Activated T-helper 2 cell treated with anti-CD3 and anti-CD28 coated beads, Interferon-gamma antibody, Interleukin-2, Interleukin-4, amounts not matched to agents 10 μg/mL and 5 μg/mL and 100 μg/mL, durations not matched to agents 14 hours and 24 hours and 36 hours (primary cell): ENCODE results near the gene HEPN1. TPM values are rescaled to one million over a fixed set of nuclear protein-coding genes. Genes with fewer than 3 reads are reported as not detected.

Source experiments
- DNase-seq: peaks from one replicate; pipeline ENCODE4 v3.0.0; 2021; ENCODE audit warnings: low spot score
- H3K27ac Mint-ChIP-seq: one replicate; pipeline ENCODE4 v1.8.0; 2021; ENCODE audit warnings: mixed read lengths
- H3K27me3 Mint-ChIP-seq: one replicate; pipeline ENCODE4 v1.8.0; 2021; ENCODE audit warnings: low read depth, mixed read lengths
- H3K36me3 Mint-ChIP-seq: one replicate; pipeline ENCODE4 v1.8.0; 2021; ENCODE audit warnings: low read depth, mixed read lengths
- H3K4me1 Mint-ChIP-seq: one replicate; pipeline ENCODE4 v1.8.0; 2021; ENCODE audit warnings: low read depth, mixed read lengths
- H3K4me3 Mint-ChIP-seq: one replicate; pipeline ENCODE4 v1.8.0; 2021; ENCODE audit warnings: low read depth, mild to moderate bottlenecking, moderate library complexity, mixed read lengths
- H3K9me3 Mint-ChIP-seq: one replicate; pipeline ENCODE4 v1.8.0; 2021; ENCODE audit warnings: mixed read lengths
- intact Hi-C: fragments of 100-400 bp; cut with micrococcal nuclease; formaldehyde crosslinking; loops from one replicate; pipeline ENCODE4 v1.15.1; 2023
- total RNA-seq: library from RNA; stranded (reverse); gene quantifications from 2 replicates; pipeline ENCODE4 v1.2.3, GENCODE V29; 2022

HEPN1 gene
- total RNA-seq, 1 donor from 2014 or later, result not detected

DNA sequence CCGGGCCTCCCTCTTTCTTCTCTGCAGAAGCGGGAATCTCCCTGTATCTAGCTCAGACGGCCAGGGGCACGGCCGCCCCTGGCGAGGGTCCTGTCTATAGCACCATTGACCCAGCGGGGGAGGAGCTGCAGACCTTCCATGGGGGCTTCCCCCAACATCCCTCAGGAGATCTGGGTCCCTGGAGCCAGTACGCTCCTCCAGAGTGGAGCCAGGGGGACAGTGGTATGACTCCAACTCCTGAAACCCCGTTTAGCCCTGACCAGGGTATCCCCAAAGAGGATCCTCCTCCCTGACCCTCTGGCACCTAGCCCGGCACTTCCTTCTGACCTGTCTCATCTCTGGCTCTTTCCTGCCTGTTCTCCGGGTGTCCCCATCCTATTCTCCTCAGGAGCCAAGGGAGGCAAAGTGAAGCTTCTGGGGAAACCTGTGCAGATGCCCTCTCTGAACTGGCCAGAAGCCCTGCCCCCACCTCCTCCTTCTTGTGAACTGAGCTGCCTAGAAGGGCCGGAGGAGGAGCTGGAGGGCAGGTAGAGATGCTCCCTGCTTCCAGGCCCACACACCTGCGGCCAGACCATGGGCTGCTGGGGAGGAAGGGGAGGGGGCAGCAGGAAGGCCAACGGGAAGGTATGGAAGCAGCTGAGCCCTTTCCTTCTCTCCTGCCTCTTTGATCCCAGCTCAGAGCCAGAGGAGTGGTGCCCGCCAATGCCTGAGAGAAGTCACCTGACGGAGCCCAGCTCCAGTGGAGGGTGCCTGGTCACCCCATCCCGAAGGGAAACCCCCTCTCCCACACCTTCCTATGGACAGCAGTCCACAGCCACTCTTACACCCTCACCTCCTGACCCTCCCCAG, 40.9 kb upstream of the HEPN1 start:
- no peak overlapping the region for H3K27ac Mint-ChIP-seq

DNA sequence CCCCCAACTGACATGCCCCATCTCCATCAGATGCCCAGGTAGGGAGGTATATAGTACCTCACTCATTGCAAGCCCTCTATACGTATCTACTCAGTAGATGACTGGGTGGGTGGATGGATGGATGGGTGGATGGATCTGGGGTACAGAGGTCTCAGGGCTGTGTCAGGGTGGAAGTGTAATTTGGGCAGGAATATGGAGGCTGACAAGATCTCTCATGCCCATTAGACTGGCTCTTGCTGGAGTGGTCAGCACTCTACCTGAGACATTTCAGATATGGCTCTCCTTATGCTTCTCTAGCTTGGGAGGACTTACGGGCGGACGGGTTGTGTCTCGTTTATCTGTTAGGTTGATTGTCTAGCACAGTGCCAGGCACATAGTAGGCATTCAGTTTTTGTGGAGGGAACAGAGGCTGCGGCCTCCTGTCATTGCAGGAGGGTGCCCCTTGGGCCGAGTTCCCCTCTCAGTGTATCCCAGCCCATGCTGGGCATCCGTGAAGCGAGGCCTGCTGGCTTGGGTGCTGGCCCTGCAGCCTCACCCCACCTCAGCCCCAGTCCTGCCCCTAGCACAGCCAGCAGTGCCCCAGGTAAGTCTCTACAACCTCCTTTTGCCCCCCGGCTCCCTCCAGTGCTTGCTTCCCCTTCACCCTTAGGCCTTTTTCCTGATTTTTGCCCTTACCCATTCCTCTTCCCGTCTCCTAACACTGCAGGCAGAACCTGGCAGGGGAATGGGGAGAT, 40.1 kb upstream of the HEPN1 start:
- Mint-ChIP-seq H3K4me1 (peaks cover 12% of the 10 kb centered on the region), H3K27me3 (peaks cover 20% of the 10 kb centered on the region), H3K4me3 (no peak overlapping the region), H3K36me3 (no peaks in the 10 kb centered on the region), H3K9me3 (no peaks in the 10 kb centered on the region), H3K27ac (no peak overlapping the region)
- DNase-seq, result no peak
- intact Hi-C loops, result loop anchor here (5.0 kb wide), 2 partner anchors 132 to 263 kb away; no protein-coding TSS in a partner anchor

More for the DNA sequence above, 40.9 kb upstream of the HEPN1 start:
- no peak for DNase-seq
- Mint-ChIP-seq H3K4me1 (peaks cover 12% of the 10 kb centered on the region), H3K4me3 (peak overlapping the region; percentile 82), H3K27me3 (peaks cover 28% of the 10 kb centered on the region), H3K9me3 (no peaks in the 10 kb centered on the region), H3K36me3 (no peaks in the 10 kb centered on the region)
- intact Hi-C loops, result loop anchor here (5.0 kb wide), 2 partner anchors 131 to 264 kb away; no protein-coding TSS in a partner anchor

DNA sequence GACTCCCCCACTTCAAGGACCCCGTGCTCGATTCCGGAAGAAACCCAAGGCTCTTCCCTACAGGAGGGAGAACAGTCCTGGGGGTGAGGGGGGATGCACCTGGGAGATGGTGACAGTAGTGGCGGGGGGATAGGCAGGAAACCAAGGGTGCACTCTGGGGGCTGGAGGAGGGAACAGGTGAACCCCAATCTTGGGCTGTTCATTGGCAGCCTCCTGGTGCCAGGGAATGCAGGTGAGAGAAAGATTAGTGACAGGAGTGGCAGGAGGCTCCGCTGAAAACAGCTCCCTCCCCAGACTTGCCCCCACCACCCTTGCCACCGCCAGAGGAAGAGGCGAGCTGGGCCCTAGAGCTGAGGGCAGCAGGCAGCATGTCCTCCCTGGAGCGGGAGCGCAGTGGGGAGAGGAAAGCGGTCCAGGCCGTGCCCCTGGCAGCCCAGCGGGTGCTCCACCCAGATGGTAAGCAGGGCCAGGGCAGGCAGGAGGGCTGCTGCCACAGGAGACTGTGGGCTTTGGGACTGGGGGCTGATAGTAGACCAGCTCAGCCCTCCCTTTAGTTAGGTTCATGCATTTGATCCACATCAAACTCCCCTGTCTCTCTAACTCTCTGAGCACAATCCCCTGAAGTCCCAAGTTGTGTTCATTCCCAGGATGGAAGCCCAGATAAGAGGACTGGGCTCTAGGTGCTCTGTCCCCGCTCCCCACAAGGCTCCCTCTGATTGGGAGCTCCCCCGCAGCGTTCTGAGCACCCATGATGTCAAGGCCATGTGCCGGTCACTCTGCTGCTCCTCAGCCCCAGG, 39.4 kb upstream of the HEPN1 start:
- DNase-seq, result no peak
- H3K36me3 Mint-ChIP-seq, result no peaks in the 10 kb centered on the region
- peaks cover 12% of the 10 kb centered on the region for H3K4me1 Mint-ChIP-seq
- no peaks in the 10 kb centered on the region for H3K9me3 Mint-ChIP-seq
- no peak overlapping the region for H3K27ac Mint-ChIP-seq
- H3K27me3 Mint-ChIP-seq, result peaks cover 13% of the 10 kb centered on the region
- intact Hi-C loops, result loop anchor here (5.0 kb wide), 2 partner anchors 132 to 263 kb away; no protein-coding TSS in a partner anchor
- no peak overlapping the region for H3K4me3 Mint-ChIP-seq

DNA sequence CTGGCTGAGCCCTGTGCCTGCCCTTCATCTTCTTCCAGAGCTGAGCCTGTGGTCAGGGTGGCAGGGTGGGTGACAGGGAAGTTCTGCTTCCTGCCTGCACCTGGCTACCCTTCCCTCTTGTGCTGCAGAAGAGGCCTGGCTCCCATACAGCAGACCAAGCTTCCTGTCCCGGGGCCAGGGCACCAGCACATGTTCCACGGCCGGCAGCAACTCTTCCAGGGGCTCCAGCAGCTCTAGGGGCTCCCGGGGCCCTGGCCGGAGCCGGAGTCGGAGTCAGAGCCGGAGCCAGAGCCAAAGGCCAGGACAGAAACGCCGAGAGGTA, 38.8 kb upstream of the HEPN1 start:
- Mint-ChIP-seq H3K4me1 (peaks cover 12% of the 10 kb centered on the region), H3K9me3 (no peaks in the 10 kb centered on the region), H3K4me3 (no peak overlapping the region), H3K27me3 (peaks cover 8% of the 10 kb centered on the region), H3K27ac (no peak overlapping the region), H3K36me3 (no peaks in the 10 kb centered on the region)
- intact Hi-C loops, result no loop called here
- DNase-seq, result no peak

DNA sequence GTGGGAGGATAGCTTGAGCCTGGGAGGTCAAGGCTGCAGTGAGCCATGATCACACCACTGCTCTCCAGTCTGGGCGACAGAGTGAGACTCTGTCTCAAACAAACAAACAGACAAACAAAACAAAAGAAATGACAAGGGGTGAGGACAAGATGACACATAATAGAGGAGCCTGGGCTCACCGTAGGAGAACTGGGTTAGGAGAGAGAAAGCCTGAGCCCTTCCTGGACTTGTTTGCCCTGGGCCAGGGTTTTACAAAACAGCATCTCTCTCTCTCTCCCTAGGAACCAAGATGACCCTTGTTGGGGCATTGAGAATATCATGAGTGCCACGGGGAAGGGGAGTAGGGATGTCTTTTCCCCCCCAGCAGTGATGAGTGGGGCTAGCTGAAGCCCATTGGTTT, 38.1 kb upstream of the HEPN1 start:
- no peak for DNase-seq
- no peak overlapping the region for H3K4me3 Mint-ChIP-seq
- H3K27me3 Mint-ChIP-seq, result peaks cover 4% of the 10 kb centered on the region
- H3K4me1 Mint-ChIP-seq, result peaks cover 12% of the 10 kb centered on the region
- no peaks in the 10 kb centered on the region for H3K36me3 Mint-ChIP-seq
- no peak overlapping the region for H3K27ac Mint-ChIP-seq
- no peaks in the 10 kb centered on the region for H3K9me3 Mint-ChIP-seq
- intact Hi-C loops, result no loop called here

DNA sequence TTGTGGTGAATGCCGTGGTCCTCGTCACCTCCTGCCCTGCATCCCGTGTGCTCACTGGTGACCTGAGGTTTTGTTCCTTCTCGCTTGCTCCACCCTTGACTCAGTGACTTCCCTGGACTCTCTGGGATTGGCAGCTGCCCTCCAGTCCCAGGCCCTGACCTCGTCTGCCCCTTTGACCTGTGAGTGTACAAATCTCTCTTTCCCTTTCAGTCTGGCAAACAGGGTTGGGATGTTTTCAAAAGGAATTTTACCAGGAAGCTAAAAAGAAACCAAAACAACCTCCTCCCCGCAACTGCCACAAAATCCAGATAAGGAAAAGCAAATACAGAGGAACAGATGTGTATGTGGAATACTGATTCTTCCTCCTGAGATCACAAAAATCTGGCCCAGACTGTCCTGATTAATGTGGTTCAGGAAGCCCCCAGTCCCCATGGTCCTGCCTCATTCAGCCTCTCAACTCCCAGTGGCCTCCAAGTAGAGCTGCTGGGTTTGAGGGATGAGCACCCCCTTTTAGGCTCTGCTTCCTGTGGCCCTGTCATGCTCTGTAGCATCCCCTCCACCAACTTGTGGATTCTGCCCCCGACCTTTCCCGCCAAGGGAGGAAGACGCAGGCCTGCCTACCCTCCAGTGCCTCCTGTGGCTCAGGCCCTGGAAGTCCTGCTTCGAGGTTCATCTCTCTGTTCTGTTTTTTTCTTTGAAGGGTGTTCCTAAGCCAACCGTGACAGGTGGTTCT, 36.5 kb upstream of the HEPN1 start:
- intact Hi-C loops, result no loop called here
- no peak overlapping the region for H3K4me3 Mint-ChIP-seq
- H3K4me1 Mint-ChIP-seq, result peaks cover 4% of the 10 kb centered on the region
- no peaks in the 10 kb centered on the region for H3K9me3 Mint-ChIP-seq
- H3K36me3 Mint-ChIP-seq, result no peaks in the 10 kb centered on the region
- no peak for DNase-seq
- H3K27ac Mint-ChIP-seq, result no peak overlapping the region
- H3K27me3 Mint-ChIP-seq, result peaks cover 2% of the 10 kb centered on the region

DNA sequence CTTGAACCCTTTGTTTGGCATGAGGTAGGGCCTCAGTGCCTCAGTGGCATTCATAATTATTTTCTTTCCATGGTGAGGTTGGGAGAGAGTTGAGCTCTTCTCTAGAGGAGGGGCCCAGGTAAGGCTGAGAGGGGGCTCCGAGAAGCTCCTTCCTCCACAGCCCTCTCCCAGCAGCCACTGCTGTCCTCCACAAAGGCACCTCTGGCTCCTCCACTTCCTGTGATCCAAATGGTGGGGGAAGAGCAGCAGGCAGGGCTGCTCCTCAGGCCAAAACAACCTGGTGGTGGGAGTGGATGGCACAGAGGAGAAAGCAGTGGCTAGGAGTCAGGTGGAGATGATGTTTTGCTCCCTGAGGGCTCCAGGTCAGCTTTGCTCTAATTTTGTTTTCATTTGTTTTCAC, 34.7 kb upstream of the HEPN1 start:
- Mint-ChIP-seq H3K9me3 (no peaks in the 10 kb centered on the region), H3K27ac (no peak overlapping the region), H3K4me3 (no peak overlapping the region), H3K4me1 (no peaks in the 10 kb centered on the region), H3K36me3 (no peaks in the 10 kb centered on the region), H3K27me3 (peaks cover 10% of the 10 kb centered on the region)
- no peak for DNase-seq
- intact Hi-C loops, result no loop called here

DNA sequence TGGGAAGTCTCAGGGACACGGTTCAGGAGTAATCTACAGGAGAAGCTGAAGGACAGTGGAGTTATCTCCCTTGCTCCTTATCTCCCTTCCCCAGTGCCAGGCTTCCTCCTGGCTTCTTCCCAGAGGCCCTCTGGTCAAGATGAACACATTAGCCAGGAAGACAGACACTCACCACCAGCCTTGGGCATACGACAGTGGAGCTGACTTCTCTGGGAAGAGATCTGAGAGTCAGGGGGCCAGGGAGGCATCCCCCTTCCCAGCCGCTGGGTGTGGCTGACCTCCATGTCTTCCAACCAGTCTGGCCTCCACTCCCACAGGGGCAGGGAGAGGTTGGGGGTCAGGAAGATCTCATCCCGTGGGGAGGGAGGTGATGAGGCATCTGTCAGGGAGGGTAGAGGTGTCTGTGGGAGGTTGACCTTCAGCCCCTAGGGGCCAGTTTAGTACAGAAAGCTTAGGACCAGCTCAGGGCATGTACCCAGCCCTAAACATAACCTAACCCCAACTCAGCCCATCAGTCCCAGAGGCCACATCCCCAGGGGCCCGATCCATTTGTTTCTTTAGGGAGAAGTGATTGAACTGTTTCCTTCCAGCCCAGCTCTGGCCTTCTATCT, 34.1 kb upstream of the HEPN1 start:
- peaks cover 12% of the 10 kb centered on the region for H3K27me3 Mint-ChIP-seq
- intact Hi-C loops, result no loop called here
- no peaks in the 10 kb centered on the region for H3K36me3 Mint-ChIP-seq
- no peak for DNase-seq
- H3K9me3 Mint-ChIP-seq, result no peaks in the 10 kb centered on the region
- H3K4me3 Mint-ChIP-seq, result no peak overlapping the region
- H3K4me1 Mint-ChIP-seq, result no peaks in the 10 kb centered on the region
- H3K27ac Mint-ChIP-seq, result no peak overlapping the region

DNA sequence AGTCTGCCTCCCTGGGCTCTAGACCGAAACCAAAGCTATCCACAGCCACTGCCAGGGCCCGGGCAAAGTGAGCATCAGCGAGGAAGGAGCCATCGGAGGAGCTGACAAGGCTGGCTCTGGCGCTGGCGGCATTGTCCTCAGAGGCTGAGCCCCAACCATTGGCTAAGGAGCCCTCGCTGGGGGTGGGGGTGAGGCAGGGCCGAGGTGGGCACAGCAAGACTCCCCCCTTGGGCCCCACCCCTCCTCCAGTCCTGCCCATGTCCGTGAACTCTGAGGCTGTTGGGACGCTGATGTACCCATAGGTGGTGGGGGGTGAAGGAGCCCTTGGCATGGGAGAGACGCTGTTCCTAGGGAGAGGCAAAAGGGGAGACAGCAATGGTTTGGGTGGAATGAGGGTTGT, 32.6 kb upstream of the HEPN1 start:
- no peaks in the 10 kb centered on the region for H3K36me3 Mint-ChIP-seq

DNA sequence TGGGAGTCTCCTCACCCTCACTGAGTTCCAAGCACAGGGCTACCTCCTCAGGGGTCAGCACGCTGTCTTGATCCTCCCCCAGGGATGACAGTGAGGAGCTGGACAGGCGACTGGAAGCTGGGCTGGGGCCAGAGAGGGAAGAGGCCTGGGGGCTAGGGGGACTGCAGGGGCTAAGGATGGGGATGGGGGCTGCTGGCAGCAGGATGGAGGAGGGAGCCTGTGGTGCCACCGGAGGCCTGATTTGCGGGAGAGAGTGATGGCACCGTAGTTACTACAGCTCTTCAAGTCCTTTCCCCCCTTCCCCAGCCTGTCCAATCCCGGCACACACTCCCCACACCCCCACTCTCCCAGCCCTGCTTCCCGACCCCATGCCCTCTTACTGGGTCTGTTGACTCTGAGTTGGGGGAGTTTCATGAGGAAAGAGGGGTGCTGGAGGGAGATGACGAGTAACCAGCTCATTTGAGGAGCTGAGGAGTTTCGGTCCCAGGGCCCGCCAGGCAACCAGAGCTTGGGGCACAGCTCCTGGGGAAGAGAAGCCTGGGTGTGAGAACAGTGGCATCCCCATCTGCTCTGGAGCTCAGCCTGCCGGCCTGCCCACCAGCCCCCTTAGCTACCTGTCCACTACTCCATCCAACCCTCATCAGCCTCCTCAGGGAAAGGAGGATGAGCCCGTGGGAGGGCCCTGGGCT, 31.9 kb upstream of the HEPN1 start:
- H3K4me3 Mint-ChIP-seq, result no peak overlapping the region

More for the DNA sequence above, 32.6 kb upstream of the HEPN1 start:
- intact Hi-C loops, result no loop called here
- Mint-ChIP-seq H3K27ac (no peak overlapping the region), H3K27me3 (peaks cover 12% of the 10 kb centered on the region), H3K4me3 (no peak overlapping the region), H3K4me1 (no peaks in the 10 kb centered on the region), H3K9me3 (no peaks in the 10 kb centered on the region)
- DNase-seq, result no peak

DNA sequence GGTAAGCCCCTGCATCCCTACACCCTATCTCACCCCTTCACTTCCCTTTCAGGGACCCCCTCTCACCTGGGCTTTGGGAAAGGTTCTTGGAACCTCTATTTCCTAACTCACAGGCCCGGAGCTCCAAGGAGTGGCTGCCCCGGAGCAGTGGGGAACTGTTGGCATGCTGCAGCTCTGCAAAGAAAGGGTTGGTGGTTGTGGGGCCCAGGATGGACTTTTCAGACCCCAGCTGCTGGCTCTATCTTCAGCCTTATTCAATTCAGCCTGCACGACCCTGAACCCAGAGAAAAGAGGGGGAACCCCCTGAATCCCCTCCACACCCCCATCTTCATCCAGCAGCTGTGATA, 31.4 kb upstream of the HEPN1 start:
- no peak overlapping the region for H3K4me3 Mint-ChIP-seq
- no peaks in the 10 kb centered on the region for H3K36me3 Mint-ChIP-seq
- H3K27ac Mint-ChIP-seq, result no peak overlapping the region
- H3K4me1 Mint-ChIP-seq, result no peaks in the 10 kb centered on the region
- H3K9me3 Mint-ChIP-seq, result no peaks in the 10 kb centered on the region
- no peak for DNase-seq
- H3K27me3 Mint-ChIP-seq, result peaks cover 15% of the 10 kb centered on the region
- intact Hi-C loops, result no loop called here

More for the DNA sequence above, 31.9 kb upstream of the HEPN1 start:
- peaks cover 12% of the 10 kb centered on the region for H3K27me3 Mint-ChIP-seq
- H3K4me1 Mint-ChIP-seq, result no peaks in the 10 kb centered on the region
- no peaks in the 10 kb centered on the region for H3K9me3 Mint-ChIP-seq
- no peak overlapping the region for H3K27ac Mint-ChIP-seq
- no peaks in the 10 kb centered on the region for H3K36me3 Mint-ChIP-seq
- intact Hi-C loops, result no loop called here
- no peak for DNase-seq
